Fibroblast of skin of right quadriceps (primary cell): ENCODE data around the gene SPATA6L.

ENCODE experiments used
- DNase-seq: peaks from one replicate; pipeline ENCODE4 v3.0.0-alpha.2; 2013

Gene SPATA6L

DNA sequence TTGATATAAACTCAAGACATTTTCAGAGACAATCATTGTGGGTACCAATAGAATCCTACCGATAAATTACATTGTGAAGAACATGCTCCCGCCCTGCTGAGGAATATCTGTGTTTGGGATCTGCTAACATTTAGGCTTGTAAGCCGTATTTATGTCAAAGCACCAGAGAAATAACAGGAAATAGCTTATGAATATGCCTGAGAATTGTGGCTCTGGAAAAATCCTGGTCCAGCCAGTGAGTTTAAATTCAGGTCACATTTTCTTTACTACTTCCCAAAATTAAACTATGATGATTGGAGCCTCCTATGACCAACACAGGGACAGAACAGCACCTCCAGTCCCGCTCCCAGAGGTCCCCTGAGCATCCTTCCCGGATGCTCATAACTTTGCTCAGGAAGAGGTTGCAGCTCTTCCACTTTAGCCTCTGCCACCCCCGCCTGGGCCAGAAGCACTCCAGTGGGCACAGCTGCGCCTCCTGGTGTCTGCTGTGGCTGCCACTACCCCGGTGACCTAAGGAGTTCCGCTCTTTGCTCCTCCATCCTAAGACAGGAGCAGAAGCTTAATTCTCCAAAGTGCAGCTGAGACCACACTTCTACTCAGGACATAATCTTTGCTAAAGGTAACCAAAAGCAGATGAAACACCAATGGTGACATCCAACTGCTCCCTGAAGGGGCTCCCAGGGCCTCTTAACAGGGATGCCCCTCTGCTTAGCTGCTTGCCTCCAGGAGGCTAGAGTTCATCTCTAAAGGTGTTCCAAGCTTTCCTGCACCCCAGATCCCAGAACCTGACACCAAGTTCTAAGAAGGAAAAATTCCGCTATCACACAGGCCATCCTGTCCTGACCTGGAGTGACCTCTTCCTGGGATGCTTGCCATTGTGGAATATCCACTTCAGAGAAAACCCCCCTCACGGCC, 117.2 kb downstream of the SPATA6L start:
- no peak for DNase-seq
